EL (cell line): ENCODE data around the gene EHMT1.

Experiments used
- DNase-seq: peaks from one replicate; pipeline ENCODE4 v3.0.0-alpha.2; 2016

EHMT1 gene

GRCh38 chr9:137813651-137814415 is 195.0 kb downstream of the EHMT1 start:
- no peak for DNase-seq

- no peak for DNase-seq
Observed at GRCh38 chr9:137814436-137814835, 195.6 kb downstream of the EHMT1 start.

GRCh38 chr9:137814841-137815240 is 196.0 kb downstream of the EHMT1 start:
- DNase-seq, result no peak

GRCh38 chr9:137815256-137816255 is 196.8 kb downstream of the EHMT1 start:
- no peak for DNase-seq

- DNase-seq, result no peak
Observed at GRCh38 chr9:137816531-137817235, 197.9 kb downstream of the EHMT1 start.

GRCh38 chr9:137817236-137818200 is 198.7 kb downstream of the EHMT1 start:
- no peak for DNase-seq

- DNase-seq, result no peak
Observed at GRCh38 chr9:137818286-137818685, 199.5 kb downstream of the EHMT1 start.

GRCh38 chr9:137820161-137820855 is 201.5 kb downstream of the EHMT1 start:
- DNase-seq, result peak; percentile 14

- DNase-seq, result no peak
Observed at GRCh38 chr9:137823986-137824771, 205.4 kb downstream of the EHMT1 start.

- no peak for DNase-seq
Observed at GRCh38 chr9:137825324-137825989, 206.7 kb downstream of the EHMT1 start.

- DNase-seq, result no peak
Observed at GRCh38 chr9:137827908-137828526, 209.2 kb downstream of the EHMT1 start.

GRCh38 chr9:137828527-137829259 is 209.9 kb downstream of the EHMT1 start:
- peak; percentile 15 for DNase-seq

- no peak for DNase-seq
Observed at GRCh38 chr9:137829260-137829996, 210.6 kb downstream of the EHMT1 start.

GRCh38 chr9:137832191-137832700 is 213.4 kb downstream of the EHMT1 start:
- no peak for DNase-seq

GRCh38 chr9:137832830-137833590 is 214.2 kb downstream of the EHMT1 start:
- no peak for DNase-seq

GRCh38 chr9:137833721-137834613 is 215.2 kb downstream of the EHMT1 start:
- DNase-seq, result no peak
